ENCODE results near the gene MYL7.
A peak's percentile ranks its signal among the peaks of the same experiment; 100 is the strongest.

MYL7 gene

DNA sequence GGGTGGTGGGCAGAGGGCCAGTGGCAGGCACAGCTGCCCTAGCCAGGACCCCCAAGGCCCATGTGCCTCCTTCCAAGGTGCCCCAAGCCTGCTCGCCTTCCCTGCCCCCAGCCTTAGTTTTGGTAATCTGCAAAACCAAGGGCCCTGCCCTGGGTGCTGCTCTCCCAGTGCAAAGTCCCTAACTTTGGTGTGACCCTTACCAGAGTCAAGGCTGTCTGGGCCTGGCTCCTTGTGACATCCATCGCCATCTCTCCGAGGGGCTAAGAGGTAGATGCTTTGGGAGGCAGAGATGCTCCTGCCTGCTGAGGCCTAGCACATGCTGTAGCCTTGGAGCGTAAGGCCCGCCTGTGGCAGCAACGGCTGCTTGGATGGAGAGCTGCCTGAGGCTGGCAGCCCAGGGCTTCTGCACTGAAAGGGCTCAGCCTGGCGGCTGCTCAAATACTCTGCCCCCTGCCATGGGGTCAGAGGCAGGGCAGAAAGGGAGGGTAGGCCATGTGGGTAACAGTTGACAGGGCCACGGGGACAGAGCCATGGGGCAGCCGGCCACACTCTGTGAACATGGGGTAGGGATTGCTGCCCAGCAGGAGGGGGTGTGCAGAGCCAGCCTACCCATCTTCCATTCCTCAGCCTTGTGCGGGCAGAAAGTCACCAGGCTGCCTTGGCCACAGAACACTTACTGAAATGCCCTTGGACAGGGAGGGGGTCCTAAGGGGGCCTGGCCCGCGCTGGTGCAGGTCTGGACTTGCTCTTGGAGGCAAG is 17.9 kb upstream of the MYL7 start:
- Mint-ChIP-seq H3K27ac (no peak overlapping the region), H3K4me3 (no peak overlapping the region), H3K27me3 (no peaks in the 10 kb centered on the region), H3K4me1 (no peaks in the 10 kb centered on the region), H3K36me3 (no peaks in the 10 kb centered on the region), H3K9me3 (peaks cover 0 to under 1% of the 10 kb centered on the region in 2 donors)
- DNase-seq (no peak), ATAC-seq (replicated peaks) (no peak)

DNA sequence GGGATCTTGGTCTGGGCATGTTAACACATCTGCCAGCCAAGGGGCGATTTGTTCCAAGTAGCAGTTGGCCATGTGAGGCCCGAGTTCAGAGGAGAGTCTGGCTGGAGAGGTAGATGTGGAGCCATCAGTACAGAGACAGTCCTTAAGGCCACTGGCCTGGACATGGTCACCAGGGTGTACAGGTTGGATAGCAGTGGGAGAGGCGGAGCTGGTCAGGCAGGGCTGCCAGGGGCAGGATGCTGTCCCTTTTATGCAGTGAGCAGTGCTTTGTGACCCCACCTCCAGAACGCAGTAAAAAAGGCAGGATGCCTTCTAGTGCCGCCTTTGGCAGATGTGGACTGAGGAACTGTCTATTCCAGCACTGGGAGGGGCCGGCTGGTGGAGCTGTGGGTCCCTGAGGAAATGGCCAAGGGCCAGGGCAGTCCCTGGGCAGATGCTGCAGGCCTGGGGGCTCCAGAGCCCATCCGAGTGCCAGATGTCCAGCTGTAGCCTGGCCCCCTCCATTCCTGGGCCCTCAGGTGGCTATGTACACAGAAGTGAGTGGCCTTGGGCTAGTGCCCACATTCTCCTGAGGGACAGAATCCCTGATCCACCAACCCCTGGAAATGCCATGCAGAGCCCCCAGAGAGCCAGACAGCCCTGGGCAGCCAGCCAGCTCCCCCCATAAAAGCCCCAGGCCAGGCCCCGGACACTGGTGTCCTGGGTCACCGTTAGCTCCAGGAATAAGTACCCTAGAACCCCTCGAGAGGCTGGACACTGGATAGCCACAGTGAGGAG is 17.2 kb upstream of the MYL7 start:
- H3K27ac Mint-ChIP-seq, result no peak overlapping the region
- H3K27me3 Mint-ChIP-seq, result no peaks in the 10 kb centered on the region
- DNase-seq (no peak), ATAC-seq (replicated peaks) (no peak)
- no peaks in the 10 kb centered on the region for H3K9me3 Mint-ChIP-seq
- H3K4me1 Mint-ChIP-seq, result no peaks in the 10 kb centered on the region
- H3K36me3 Mint-ChIP-seq, result no peaks in the 10 kb centered on the region
- no peak overlapping the region for H3K4me3 Mint-ChIP-seq

DNA sequence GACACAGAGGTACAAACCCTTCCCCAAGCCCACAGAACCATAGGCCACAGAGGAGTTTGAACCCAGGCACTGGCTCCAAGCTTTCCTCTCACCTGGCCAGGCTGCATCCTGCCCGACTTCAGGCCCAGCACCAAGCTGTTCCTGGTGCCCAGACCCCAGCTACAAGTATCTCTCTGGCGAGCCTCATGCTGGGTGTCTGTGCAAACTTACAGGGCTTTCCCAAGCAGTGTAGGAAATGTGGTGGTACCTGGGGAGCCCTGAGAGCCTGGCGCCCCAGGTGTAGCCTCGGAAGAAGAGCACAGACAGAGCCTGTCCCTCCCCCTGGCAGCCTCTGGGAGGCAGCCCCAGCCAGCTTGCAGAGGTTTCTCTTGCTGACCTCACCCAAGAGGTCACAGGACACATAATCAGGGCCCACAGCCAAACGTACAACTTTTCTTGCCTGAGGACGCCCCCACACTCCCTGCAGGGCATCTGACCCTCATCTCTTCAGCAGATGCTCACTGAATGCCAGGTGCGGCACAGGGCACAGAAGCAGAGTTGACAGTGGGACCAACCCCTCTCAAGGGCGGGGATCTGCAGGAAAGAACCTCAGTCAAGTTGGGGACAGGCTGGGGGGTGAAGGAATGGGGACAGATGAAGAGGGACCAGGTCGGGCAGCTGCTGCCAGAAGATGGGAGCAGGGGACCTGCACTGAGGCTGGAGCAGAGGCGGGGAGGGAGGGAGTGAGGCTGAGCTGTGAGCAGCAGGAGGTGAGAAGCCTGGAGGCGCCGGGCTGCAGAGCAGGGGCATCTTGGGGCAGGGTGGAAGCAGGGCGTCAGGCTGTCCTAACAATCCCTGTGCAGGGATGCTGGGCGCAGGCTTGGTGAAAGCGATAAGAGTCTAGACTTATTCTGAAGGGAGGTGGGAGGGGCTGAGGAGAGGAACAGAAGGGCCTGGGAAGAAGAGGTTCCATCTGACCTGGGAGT is 16.3 kb upstream of the MYL7 start:
- Mint-ChIP-seq H3K27me3 (no peaks in the 10 kb centered on the region), H3K4me3 (no peak overlapping the region), H3K27ac (no peak overlapping the region), H3K36me3 (no peaks in the 10 kb centered on the region), H3K4me1 (no peaks in the 10 kb centered on the region), H3K9me3 (no peaks in the 10 kb centered on the region)
- ATAC-seq (replicated peaks) (no peak), DNase-seq (no peak)

DNA sequence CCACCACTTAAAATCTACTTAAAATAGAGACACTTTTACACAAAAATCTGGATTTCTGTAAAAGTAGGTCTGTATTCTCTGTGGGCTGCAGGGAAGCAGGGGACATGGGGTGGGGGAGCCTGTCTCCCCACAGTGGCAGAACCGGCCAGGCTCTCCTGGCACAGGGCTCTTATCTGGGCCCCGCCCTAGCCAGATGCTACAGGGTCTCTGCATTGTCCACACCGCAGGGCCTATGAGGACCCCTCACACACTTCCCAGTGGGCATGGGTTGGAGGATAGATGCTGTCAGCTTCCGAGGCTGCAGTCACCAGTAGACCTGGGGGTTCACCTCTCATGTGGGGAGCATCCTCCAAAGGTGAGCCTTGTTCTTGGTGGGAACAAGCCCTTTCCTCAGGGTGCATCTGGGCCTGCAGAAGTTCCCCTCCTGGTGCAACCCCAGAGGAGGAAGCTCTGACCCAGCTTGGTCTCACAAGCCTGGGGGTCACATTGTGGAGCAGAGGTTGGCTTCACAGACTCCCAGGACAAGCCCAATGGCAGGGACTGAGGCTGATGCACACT is 15.4 kb upstream of the MYL7 start:
- no peak for ATAC-seq (replicated peaks)
- no peaks in the 10 kb centered on the region for H3K9me3 Mint-ChIP-seq
- DNase-seq, result no peak
- no peak overlapping the region for H3K27ac Mint-ChIP-seq
- no peaks in the 10 kb centered on the region for H3K27me3 Mint-ChIP-seq
- no peaks in the 10 kb centered on the region for H3K36me3 Mint-ChIP-seq
- H3K4me3 Mint-ChIP-seq, result no peak overlapping the region
- H3K4me1 Mint-ChIP-seq, result peaks cover 0 to under 1% of the 10 kb centered on the region in 2 donors

DNA sequence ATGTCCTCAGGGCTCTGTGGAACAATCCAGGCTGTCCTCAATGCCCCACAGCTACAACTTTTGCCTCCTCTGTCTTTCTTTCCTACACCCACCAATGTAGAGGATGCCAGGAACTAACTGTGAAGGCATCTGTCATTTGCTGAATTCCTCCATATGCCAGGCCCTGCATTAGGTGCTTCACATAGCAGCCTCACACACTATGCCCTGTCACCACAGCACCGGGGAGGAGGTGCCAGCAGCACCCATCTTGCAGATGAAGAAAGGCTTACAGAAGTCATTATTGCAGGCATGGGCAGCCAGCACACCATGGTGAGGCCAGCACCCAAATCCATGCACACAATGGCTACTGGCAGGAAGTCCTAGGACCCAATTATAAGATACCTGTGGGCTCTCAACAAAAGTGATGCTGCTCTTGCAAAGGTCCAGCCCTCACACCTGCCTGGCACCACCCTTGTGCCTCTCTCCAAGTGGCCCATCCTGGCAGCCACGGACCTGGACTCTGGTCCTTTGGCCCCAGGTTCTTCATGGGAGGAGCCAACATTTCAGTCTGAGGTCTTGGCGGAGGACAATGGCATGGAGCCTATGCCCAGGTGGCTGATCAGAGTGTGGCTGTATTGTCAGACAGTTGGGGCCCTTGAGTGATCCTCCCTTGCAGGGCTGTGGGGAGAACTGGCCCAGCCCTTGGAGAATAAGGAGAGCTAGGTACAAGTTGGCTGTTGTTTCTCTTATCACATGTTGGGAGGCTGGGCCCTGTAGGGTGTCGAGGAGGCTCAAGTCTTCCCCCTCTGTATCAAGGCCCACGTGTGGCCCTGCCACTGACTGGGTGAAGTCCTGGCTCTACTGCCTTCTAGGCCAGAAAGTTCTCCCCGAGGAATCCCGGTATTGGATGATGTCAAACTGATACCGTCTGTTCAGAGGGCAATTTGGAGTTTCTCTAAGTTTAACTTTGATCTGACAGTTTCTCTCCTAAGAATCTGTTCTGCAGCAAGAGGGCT is 14.4 kb upstream of the MYL7 start:
- Mint-ChIP-seq H3K4me3 (no peak overlapping the region), H3K9me3 (no peaks in the 10 kb centered on the region), H3K27ac (no peak overlapping the region), H3K27me3 (no peaks in the 10 kb centered on the region), H3K36me3 (no peaks in the 10 kb centered on the region), H3K4me1 (peaks cover 3 to 11% of the 10 kb centered on the region in 2 donors)
- DNase-seq (no peak), ATAC-seq (replicated peaks) (no peak)

DNA sequence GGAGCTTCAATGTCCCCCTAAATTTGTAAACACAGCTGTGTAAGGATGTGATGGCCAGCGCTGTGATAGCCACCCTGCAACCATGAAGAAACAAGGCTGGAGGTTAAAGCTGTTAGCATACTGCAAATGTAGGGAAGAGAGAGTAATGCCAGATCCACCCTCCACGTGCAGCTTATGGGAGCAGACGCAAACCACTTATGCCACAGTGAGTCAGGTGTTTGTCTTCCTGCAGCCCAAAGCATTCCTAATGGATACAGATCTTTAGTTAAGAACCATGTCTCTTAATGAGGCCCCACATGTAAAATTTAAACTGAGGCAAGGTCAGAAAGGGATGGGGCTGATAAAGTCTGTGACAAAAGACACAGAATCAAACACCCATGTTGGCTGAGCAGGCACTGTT is 13.6 kb upstream of the MYL7 start:
- DNase-seq (no peak), ATAC-seq (replicated peaks) (no peak)
- H3K27ac Mint-ChIP-seq, result no peak overlapping the region

DNA sequence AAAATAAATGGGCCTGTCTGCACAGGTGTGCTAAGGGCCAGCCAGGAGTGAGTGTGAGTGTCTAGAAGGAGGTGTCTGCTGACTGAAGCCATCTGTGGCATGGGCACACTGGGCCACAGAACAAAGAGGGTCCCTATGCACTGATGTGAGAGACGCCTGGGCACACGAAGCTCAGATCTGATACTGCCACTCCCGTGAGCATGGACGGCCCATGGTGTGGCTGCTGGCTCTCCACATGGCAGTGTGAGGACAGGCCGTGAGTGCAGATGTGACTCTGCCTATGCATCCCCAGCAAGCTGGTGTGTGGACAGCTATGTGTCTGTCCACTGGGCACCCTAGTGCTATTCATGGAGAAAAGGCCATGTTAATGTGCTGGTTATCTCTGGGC is 12.8 kb upstream of the MYL7 start:
- H3K27ac Mint-ChIP-seq, result no peak overlapping the region
- DNase-seq (no peak), ATAC-seq (replicated peaks) (no peak)
- no peaks in the 10 kb centered on the region for H3K36me3 Mint-ChIP-seq
- H3K4me3 Mint-ChIP-seq, result no peak overlapping the region
- H3K4me1 Mint-ChIP-seq, result peaks cover 6 to 18% of the 10 kb centered on the region in 2 donors
- H3K27me3 Mint-ChIP-seq, result no peaks in the 10 kb centered on the region
- no peaks in the 10 kb centered on the region for H3K9me3 Mint-ChIP-seq

More for the DNA sequence above, 13.6 kb upstream of the MYL7 start:
- H3K36me3 Mint-ChIP-seq, result no peaks in the 10 kb centered on the region
- no peak overlapping the region for H3K4me3 Mint-ChIP-seq
- H3K27me3 Mint-ChIP-seq, result no peaks in the 10 kb centered on the region
- peaks cover 6 to 18% of the 10 kb centered on the region in 2 donors for H3K4me1 Mint-ChIP-seq
- no peaks in the 10 kb centered on the region for H3K9me3 Mint-ChIP-seq

DNA sequence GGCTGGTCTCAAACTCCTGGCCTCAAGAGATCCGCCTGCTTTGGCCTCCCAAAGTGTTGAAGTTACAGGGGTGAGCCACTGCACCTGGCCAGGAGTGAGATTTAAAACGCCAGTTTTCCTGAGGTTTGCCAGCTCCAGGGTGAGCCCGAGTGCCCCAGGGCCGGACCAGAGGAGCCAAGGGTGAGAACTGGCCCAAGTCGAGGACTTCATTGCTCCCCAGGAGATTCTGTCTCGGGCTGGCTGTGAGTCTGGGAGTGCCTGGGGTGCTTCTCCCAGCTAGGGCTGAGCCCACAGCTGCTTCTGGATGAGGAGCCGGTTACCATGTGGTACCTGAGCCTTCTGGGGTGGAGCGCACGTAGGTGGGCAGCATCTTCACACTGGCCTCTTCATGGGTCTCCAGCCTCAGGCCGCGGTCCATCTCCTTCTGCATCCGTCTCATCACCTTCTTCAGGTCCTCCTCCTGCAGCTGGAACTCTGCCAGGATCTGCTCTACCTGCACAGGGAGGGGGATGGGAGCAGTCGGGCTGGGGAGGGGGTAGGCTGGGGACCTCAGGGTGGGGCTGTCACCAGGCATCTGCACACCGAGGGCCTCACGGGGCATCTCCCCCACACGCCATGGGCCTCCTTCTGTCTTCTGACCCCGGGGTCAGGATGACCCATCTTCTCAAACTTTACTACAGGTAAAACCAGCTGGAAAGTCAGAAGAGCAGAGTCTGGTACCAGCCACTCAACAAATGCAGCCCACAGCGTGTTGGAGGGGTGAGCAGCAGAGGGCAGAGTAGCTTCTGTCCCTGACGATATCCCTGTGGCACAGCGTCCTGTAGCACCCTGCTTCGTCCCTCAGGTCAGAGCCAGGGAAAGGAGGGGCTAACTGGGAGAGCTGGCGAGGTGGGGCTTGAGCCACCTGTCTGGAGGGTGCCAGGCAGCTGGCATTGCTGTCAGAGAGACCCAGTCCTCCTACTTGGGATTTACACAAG is 12.1 kb upstream of the MYL7 start:
- DNase-seq, result no peak
- Mint-ChIP-seq H3K9me3 (no peaks in the 10 kb centered on the region), H3K4me1 (peaks cover 6 to 18% of the 10 kb centered on the region in 2 donors), H3K36me3 (no peaks in the 10 kb centered on the region), H3K27me3 (no peaks in the 10 kb centered on the region), H3K27ac (no peak overlapping the region), H3K4me3 (no peak overlapping the region)
- no peak for ATAC-seq (replicated peaks)

DNA sequence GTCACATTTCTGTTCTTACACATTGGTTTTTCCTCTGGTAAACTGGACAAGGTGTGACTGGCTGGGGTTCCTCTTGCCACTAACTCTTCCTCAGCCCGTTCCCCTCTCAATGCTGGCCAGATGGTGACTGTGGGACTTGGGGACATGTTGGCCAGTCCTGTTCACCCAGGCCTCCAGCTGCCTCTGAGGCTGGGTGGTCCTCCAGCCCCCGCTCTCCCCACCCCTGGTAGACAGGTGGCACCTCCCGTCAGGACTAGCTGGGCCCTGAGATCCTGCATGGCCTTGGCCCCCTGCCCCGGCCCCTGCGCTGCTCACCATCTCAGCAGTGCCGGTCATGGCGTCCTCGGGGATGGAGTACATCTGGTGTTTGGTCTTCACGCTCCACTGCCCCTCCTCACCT is 10.8 kb upstream of the MYL7 start:
- ATAC-seq (replicated peaks), result no peak
- Mint-ChIP-seq H3K4me1 (peaks cover 6 to 18% of the 10 kb centered on the region in 2 donors), H3K27me3 (no peaks in the 10 kb centered on the region), H3K27ac (no peak overlapping the region), H3K9me3 (no peaks in the 10 kb centered on the region), H3K4me3 (no peak overlapping the region), H3K36me3 (no peaks in the 10 kb centered on the region)
- DNase-seq, result no peak

DNA sequence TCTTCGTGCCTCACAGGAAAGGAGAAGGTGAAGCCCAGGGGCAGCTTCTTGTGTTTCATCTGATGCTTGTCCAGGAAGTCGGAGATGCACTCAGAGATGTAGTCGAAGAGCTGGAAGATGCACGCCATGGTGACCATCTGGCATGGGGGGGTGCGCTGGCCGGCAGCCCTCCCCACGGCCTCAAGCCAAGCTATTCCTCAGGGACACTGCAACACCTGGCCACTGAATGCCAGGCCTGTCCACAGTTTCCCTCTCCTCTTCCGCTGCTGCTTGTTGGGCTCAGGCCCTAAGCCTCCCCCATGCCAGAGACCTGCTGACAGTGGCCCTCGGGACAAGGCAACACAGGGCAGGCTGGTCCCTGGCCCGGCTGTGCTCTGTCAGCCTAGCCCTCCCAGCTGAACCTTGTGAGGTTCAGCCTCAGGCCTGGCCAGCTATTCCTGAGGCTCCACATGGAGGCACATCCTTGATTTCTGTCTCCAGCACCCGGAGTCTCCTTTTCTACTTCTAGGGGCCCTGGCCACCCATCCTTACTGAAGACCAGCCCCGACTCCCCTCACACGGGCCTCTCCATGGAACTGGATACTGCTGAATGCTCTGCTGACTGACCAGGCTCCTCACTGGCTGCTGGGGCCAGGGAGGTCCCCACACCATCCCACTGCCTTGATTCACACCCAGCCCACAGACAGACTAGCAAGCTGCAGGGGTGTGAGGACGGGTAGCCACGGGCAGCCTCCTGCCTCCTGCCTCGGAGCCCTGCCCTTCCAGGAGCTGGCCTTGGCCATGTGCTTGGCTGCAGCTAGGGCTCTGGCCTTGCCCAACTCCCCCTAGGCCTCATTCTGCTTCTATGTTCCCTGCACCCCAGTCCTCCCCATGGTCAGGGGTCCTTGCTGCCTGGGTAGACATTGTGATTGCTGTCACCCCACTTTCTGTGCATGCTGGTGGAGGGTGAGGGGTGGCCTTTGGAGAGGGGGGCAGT is 10.1 kb upstream of the MYL7 start:
- Mint-ChIP-seq H3K4me3 (no peak overlapping the region), H3K4me1 (peaks cover 6 to 23% of the 10 kb centered on the region in 2 donors), H3K27me3 (no peaks in the 10 kb centered on the region), H3K27ac (peak overlapping the region; percentile 60), H3K36me3 (no peaks in the 10 kb centered on the region), H3K9me3 (no peaks in the 10 kb centered on the region)
- ATAC-seq (replicated peaks) (no peak), DNase-seq (no peak)

DNA sequence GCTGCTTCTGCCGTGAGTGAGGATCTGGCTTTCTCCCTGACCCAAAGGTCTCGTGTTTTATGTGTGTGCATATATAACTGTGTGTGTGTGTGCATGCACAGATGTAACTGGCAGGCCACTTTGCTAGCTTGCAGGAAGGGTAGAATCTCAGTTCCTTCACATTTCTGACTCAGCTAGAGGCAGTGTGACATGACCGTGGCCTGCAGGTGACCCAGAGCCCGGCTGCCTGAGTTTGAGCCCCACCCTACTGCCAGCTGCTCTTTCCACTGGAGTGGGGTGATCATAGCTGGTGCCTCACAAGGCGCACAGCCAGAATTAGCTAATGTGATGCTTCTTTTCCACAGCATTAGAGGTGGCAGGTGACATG is 9.3 kb upstream of the MYL7 start:
- ATAC-seq (replicated peaks), result peak; percentile 86
- Mint-ChIP-seq H3K27me3 (peaks cover 0 to under 1% of the 10 kb centered on the region in 2 donors), H3K4me1 (peaks cover 7 to 31% of the 10 kb centered on the region in 2 donors), H3K36me3 (no peaks in the 10 kb centered on the region), H3K4me3 (no peak overlapping the region), H3K27ac (no peak overlapping the region), H3K9me3 (no peaks in the 10 kb centered on the region)
- peak; percentile 47 for DNase-seq

Measured in stimulated activated naive B cell treated with anti-CD40 and anti-IgM and Interleukin-4, amounts not matched to agents 10 μg/mL and 1 μg/mL and 100 μg/mL, for 72 hours (primary cell).